SH-SY5Y (cell line): ENCODE data around the gene PGAP3.

Source experiments
- GATA2 ChIP-seq: IDR thresholded peaks from 2 replicates; pipeline ENCODE4 v1.6.1; 2011; ENCODE audit warnings: mild to moderate bottlenecking, low read depth, low read length
- GATA3 ChIP-seq: IDR thresholded peaks from 2 replicates; pipeline ENCODE4 v1.6.1; 2011; ENCODE audit warnings: low read depth, mild to moderate bottlenecking, low read length, moderate library complexity

PGAP3 gene

GRCh38 chr17:39652587-39653315, 35.1 kb downstream of the PGAP3 start:
- TF ChIP-seq GATA2 = no peak
- no peak for TF ChIP-seq GATA3

GRCh38 chr17:39651923-39652586, 35.8 kb downstream of the PGAP3 start:
- TF ChIP-seq GATA2 = no peak

GRCh38 chr17:39650121-39650579, 37.7 kb downstream of the PGAP3 start:
- no peak for TF ChIP-seq GATA3
- TF ChIP-seq GATA2 = no peak

DNA sequence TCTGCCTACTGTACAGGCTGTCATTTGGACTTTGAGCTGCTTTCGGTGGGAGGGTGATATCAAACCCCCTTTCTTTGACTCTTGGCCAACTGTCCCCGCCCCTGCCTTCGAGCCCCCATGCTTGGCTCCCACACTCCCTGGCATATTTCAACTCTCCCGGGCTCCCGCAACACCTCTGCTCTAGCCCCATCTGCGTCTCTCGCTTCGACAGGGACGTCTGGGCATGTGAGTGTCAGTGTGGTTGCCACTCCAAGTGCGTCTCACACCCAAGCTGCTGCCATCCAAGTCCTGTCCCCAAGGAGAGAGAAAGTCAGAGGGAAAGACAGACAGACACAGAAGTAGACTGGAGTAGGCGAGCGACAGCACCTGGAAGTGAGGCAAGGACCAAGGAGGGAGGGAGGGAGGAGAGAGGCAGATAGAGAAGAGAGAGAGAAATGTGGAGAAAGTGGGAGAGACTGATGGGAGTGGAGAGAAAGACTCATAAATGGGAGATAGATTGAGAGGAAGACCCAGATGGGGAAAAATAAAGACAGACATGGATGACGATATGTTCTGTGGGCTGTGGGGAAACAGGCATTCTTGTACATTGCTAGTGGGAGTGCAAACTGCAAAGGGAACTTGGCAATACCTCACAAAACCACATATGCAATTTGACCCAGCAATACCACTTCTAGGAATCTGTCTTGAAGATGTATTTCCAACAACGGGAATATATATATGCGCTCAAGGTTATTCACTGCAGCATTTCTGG, 39.1 kb downstream of the PGAP3 start:
- no peak for TF ChIP-seq GATA2
- no peak for TF ChIP-seq GATA3

DNA sequence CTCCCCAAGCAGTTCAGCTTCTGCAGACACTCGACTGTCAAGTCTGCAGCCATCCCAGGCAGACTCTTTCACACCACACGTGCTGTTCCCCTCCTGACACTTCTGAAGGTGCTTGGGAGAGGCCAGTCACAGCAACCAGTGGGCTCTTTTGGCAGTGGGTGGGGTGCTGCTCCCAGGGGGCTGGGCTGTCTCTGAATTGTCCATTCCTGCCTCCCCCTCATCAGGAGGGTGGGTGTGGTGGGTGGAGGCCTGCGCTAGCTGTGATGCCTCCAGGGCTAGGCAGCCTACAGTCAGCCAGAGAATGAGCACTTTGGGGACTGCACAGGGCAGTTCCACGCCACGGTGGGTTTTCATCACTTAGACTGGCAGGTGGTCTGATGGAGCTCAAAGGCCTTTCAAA, 40.6 kb downstream of the PGAP3 start:
- TF ChIP-seq GATA3 = no peak
- TF ChIP-seq GATA2 = no peak

GRCh38 chr17:39643271-39643670, 44.6 kb downstream of the PGAP3 start:
- no peak for TF ChIP-seq GATA2
- no peak for TF ChIP-seq GATA3

DNA sequence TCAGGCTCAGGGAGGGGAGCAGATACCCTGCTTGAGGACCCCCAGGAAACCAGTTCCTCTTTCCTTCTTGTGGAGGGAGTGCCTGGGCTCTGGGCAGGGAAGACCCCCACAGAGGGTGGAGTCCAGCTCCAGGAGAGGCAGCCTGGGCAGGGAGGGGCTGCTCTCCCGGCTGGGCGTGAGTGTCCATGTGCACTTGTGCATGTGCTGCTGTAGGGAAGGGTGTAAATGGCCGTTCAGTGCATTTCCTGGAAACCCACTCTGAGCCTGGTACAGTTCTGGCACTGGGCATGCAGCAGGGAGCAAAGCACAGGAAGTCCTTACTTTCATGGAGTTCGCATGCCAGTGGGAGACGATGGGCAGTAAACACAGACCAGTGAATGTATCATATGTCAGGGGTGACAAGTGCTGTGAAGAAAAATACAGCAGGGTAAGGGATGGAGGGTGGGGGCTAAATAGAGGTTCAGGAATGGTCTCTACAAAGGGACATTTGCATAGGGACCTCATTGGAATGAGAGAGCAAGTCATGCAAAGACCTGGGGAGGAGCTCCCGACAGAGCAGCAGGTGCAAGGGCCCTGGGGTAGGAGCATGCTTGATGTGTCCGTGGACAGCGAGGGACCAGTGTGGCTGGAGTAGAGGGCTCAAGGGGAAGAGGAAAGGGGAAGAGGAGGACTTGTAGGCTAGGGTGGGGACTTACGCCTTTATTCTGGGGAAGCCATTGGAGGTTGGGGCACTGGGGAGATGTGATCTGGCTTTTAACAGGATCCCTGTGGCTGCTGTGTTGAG, 45.4 kb downstream of the PGAP3 start:
- TF ChIP-seq GATA2 (no peak), GATA3 (no peak)

- TF ChIP-seq GATA3 = no peak
- no peak for TF ChIP-seq GATA2
These were observed 46.0 kb downstream of the PGAP3 start for GRCh38 chr17:39641883-39642282.

DNA sequence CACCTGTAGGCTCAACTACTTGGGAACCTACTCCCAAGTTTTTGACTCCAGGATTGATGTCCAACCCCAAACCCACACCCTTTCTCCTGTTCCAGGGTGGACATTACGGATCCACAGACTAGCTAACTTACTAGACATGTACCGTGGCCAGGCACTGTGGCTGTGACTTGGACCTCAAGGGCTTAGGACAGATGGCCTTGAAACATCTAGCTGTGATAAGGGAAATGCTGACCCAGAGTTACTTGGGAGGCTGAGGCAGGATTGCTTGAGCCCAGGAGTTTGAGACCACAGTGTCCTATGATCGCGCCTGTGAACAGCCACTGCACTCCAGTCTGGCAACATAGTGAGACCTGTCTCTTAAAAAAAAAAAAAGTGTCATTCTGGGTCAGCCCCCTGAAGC, 46.8 kb downstream of the PGAP3 start:
- no peak for TF ChIP-seq GATA3

GRCh38 chr17:39640591-39641031, 47.2 kb downstream of the PGAP3 start:
- TF ChIP-seq GATA2 (no peak), GATA3 (no peak)

DNA sequence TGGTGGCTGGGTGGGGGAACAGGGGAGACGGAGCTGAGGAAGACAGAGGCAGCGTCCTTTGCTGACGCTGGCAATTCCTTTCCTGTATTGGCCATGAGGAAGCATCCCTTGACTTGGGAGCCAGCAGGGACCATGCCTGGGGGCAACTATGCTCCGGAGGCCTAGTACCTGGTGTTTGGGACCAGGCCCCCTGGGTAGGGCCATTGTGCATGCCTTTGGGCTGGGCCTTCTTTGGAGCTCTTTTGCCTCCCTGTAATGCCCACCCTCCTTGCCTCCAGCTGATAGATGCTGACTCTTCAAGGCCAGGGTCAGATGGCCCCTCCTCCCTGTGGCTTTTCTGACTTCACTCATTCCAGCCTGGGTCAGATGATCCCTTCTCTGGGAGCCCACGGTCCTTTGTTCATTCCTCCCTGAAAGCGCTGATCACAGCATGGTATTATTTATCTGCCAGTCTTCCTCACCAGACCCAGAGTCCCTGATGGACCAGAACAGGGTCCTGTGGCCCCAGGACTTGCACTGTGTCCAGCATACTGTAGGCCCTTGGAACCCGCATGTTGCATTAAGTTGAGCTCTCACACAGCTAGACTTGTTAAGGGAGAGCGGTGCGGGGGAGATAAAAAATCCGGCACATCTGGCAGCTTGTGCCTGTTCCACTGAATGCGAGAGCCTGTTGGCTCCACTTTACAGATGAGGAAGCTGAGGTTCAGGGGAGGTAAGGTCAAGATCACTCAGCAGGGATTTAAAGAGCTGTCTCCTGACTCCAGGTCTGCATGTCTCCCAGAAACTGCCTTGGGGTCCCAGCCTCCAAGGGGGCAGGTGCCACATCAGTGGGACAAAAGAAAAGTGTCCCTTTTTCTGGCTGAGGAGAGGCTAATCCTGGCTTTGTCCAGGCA, 48.0 kb downstream of the PGAP3 start:
- TF ChIP-seq GATA2 = no peak
- no peak for TF ChIP-seq GATA3

- TF ChIP-seq GATA2 = no peak
- no peak for TF ChIP-seq GATA3
These were observed 48.8 kb downstream of the PGAP3 start for GRCh38 chr17:39639043-39639442.

- TF ChIP-seq GATA3 (no peak), GATA2 (no peak)
These were observed 49.5 kb downstream of the PGAP3 start for GRCh38 chr17:39638317-39638716.
